NOMO-1 treated with DMSO at 0.1 percent for 48 hours (cell line): ENCODE results near the gene CWC27.
"Not testable (repeated sequence)": the region's sequence is repeated elsewhere in the genome, so short reads cannot be mapped to it uniquely, and the experiment has no call there.

Experiments used
- DNase-seq: peaks from one replicate; lab custom pipeline; 2025; ENCODE audit not compliant: unreplicated experiment; lab: John Stamatoyannopoulos, UW

Gene CWC27

GRCh38 chr5:64918083-64918482 is 149.4 kb downstream of the CWC27 start:
- no peak for DNase-seq

GRCh38 chr5:64921386-64921785 is 152.7 kb downstream of the CWC27 start:
- no peak for DNase-seq

DNA sequence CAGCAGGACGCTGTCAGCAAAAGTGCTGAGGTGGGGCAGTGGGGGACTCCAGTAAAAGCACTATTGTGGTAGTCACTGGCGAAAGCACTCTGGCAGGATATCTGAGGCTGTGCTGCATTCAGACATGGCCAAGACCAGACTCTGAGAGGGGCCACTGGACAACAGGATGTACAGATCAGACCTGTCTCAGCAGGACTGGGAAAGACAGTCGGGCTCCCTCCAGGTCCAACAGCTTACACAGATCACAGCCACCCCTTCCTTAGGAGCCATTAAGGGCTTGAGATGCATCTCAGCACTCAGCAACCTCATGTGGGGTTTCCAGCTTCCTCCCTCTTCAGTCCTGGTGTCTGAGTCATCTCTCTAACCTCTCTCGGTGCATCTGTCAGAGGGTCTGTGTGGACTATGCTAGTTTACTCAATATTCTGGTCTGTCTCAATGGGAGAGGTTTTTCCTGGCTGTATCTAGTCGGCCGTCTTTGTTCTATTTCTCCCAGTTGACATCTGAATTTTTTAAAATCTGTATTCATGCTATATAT is 154.5 kb downstream of the CWC27 start:
- no peak for DNase-seq

GRCh38 chr5:64925123-64925522 is 156.4 kb downstream of the CWC27 start:
- DNase-seq, result no peak

DNA sequence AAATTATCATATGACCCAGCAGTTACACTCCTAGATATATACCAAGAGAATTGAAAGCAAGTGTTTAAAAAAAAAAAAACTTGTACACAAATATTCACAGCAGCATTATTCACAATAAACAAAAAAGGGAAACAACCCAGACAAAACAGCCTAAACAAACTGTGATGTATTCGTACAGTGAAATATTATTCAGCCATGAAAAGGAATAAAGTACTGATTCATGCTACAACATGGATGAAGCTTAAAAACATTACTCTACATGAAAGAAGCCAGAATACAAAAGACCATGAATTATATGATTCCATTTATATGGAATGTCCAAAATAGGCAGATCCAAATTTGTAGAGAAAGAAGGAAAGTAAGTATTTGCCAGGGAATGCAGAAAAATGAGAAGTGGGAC is 161.1 kb downstream of the CWC27 start:
- DNase-seq, result no peak

- DNase-seq, result no peak
Measured at GRCh38 chr5:64930672-64931318, 162.1 kb downstream of the CWC27 start.

DNA sequence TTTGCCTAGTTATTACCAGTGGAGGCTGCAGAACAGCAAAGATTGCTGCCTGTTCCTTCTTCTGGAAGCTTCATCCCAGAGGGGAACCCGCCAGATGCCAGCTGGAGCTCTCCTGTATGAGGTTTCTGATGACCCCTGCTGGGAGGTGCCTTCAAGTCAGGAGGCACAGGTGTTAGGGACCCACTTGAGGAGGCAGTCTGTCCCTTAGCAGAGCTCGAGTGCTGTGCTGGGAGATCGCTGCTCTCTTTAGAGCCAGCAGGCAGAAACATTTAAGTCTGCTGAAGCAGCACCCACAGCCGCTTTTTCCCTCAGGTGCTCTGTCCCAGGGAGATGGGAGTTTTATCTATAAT is 170.7 kb downstream of the CWC27 start:
- DNase-seq, result not testable (repeated sequence)

DNA sequence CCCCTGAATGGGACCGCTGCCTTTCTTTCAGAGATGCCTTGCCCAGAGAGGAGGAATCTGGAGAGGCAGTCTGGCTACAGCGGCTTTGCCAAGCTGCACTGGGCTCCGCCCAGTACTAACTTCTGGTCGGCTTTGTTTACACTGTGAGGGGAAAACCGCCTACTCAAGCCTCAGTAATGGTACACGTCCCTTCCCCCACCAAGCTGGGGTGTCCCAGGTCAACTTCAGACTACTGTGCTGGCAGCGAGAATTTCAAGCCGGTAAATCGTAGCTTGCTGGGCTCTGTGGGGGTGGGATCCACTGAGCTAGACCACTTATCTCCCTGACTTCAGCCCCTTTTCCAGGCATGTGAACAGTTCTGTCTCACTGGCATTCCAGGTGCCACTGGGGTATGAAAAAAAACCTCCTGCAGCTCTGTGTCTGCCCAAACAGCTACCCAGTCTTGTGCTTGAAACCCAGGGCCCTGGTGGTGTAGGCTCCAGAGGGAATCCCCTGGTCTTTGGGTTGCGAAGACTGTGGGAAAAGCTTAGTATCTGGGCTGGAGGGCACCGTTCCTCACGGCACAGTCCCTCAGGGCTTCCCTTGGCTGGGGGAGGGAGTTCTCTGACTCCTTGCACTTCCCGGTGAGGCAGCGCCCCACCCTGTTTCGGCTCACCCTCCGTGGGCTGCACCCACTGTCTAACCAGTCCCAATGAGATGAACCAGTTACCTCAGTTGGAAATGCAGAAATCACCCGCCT is 171.2 kb downstream of the CWC27 start:
- no peak for DNase-seq

DNA sequence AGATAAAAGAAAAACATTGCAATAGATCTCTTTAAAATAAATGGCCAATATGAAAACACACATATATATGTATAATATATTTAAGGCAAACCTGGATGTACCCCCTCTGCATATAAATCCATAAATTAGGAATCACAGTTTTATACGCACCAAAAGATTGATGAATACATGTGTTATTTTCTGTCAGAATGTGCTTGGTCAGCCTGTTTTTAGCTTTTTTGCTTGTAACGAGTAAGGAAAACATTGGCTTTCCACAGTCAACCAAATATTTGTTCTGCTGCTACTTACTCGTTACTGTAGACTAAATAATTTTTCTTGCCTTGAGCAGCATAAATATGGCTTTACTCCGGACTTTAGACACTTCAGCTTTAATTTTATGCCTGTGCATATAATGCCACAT is 173.7 kb downstream of the CWC27 start:
- no peak for DNase-seq

DNA sequence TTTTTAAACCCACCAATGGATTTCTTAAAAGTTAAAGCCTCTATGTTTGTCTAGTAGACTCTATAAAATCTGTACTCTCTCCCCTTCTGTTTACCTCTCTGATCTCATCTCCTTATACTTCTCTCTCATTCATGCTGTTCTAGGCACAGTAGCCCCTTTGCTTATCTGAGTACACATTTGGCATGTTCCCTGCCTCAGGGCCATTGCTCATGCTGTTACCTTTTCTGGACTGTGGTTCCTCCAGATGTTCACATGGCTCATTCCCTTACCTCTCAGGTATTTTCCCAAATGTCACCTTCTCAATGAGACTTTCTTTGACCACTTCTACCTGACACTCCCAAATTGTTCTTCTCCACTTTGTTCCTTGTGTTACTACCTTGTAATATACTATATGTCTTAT is 176.1 kb downstream of the CWC27 start:
- no peak for DNase-seq

GRCh38 chr5:64947031-64947430 is 178.3 kb downstream of the CWC27 start:
- DNase-seq, result no peak

DNA sequence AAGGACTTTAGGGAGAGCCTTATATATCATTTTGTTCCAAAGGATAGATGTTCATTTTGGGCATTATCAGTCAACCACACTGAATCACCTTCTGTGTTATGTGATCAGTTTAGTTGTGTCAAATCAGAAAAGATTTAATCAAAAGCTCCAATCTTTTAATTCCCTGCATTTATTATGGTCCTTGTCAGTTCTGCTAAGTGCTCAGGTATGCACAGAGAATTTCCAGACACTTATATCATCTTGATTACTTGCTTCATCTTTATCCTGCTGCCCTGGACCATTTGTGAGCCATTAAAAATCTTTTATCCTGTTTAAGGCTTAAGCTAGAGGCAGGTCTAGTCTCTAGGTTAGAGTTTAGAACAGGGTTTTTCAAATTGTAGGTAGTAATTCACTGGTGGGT is 179.1 kb downstream of the CWC27 start:
- DNase-seq, result no peak

- DNase-seq, result no peak
Measured at GRCh38 chr5:64949331-64949730, 180.6 kb downstream of the CWC27 start.

- no peak for DNase-seq
Measured at GRCh38 chr5:64952951-64953673, 184.4 kb downstream of the CWC27 start.

- no peak for DNase-seq
Measured at GRCh38 chr5:64954518-64954917, 185.8 kb downstream of the CWC27 start.

- peak; percentile 26 for DNase-seq
Measured at GRCh38 chr5:64958757-64959391, 190.1 kb downstream of the CWC27 start.

DNA sequence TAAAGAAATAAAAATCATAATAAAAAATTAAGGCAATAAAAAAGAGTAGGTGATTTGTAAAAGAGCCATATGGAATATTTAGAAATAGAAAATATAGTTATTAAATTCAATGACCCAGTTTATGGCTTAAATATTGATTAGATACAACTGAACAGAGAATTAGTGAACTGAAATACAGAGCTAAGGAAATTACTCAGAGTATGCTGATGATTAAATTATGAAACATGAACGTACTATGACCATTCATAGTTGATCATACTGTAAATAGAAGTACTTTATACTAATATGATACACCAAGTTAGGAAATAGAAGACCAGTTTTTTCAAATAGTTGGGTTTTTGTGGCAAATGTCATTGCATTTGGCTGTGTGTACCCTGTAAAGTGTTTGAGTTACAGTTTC is 194.5 kb downstream of the CWC27 start:
- DNase-seq, result no peak

GRCh38 chr5:64968591-64969110 is 199.9 kb downstream of the CWC27 start:
- DNase-seq, result no peak

DNA sequence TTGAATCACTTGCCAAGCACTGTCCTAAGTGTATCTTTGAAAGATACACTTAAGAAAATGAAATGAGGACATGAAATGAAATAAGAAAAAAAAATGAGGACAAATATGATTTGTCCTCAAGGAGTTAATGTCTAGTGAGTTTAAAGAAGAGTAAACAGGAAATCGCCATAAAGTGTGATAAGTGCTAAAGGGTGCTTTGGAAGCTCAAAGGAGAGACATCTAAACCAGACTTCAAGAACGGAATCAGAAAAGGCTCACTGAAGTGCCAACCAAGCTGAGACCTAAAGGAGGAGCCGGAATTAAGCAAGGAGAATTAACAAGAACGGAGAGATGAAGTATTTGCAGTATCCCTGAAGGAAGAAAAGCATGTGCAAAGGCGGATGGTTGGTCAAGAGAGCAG is 200.8 kb downstream of the CWC27 start:
- DNase-seq, result no peak

DNA sequence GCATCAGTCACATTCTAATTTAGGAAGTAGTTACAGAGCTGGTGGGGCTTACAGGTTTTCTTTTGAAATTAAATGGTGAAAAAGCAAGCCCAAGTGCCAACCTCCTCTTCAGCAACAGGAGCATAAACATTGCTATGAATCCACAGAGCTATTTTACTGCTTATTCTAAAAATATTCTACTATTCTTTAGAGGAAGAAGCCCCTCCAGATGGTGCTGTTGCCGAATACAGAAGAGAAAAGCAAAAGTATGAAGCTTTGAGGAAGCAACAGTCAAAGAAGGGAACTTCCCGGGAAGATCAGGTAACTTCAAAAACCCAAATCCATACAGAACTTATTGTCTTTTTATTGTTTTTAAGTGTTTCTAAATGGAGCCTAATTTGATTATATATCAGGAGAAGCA is 202.8 kb downstream of the CWC27 start:
- no peak for DNase-seq

- no peak for DNase-seq
Measured at GRCh38 chr5:64971990-64972389, 203.3 kb downstream of the CWC27 start.
